Measurements from ENCODE around the gene BSPRY.

DNA sequence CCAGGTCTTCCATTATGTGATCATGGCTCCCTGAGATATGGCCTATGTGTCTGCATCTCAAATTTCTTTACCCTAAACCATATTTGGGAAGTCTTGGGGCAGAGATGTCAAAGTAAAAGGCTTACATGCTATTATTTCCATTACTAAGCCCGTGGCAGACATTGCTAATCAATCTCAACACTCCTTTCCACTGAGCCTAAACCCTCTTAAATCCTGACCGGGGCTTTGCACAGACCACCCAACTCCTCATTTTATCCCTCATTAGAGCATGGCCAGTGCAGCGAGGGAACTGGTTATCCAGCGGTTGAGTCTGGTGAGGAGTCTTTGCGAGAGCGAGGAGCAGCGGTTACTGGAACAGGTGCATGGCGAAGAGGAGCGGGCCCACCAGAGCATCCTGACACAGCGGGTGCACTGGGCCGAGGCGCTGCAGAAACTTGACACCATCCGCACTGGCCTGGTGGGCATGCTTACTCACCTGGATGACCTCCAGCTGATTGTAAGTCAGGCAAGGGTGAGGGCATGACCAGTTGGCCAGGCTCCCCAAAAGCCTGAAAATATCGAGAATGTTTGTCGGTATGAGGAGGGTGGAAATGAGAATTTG is 11.0 kb downstream of the BSPRY start:
- TF ChIP-seq EZH2 (IDR thresholded peaks at IDR 0.05; ENCODE audit: borderline replicate concordance, insufficient read depth, low read depth, low read length, poor library complexity, severe bottlenecking): no peak
- TF ChIP-seq, protein P1, sequence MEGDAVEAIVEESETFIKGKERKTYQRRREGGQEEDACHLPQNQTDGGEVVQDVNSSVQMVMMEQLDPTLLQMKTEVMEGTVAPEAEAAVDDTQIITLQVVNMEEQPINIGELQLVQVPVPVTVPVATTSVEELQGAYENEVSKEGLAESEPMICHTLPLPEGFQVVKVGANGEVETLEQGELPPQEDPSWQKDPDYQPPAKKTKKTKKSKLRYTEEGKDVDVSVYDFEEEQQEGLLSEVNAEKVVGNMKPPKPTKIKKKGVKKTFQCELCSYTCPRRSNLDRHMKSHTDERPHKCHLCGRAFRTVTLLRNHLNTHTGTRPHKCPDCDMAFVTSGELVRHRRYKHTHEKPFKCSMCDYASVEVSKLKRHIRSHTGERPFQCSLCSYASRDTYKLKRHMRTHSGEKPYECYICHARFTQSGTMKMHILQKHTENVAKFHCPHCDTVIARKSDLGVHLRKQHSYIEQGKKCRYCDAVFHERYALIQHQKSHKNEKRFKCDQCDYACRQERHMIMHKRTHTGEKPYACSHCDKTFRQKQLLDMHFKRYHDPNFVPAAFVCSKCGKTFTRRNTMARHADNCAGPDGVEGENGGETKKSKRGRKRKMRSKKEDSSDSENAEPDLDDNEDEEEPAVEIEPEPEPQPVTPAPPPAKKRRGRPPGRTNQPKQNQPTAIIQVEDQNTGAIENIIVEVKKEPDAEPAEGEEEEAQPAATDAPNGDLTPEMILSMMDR (IDR thresholded peaks at IDR 0.05): no peak

Measured in B cell (primary cell).